Suppressor macrophage (primary cell): Measurements from ENCODE around the gene ACER3.
"Not testable (repeated sequence)": the region's sequence is repeated elsewhere in the genome, so short reads cannot be mapped to it uniquely, and the experiment has no call there.

Experiments used
- DNase-seq, 4 experiments: peaks; one replicate each; pipeline ENCODE4 v3.0.0-alpha.2; 2020 to 2022

The ACER3 gene

DNA sequence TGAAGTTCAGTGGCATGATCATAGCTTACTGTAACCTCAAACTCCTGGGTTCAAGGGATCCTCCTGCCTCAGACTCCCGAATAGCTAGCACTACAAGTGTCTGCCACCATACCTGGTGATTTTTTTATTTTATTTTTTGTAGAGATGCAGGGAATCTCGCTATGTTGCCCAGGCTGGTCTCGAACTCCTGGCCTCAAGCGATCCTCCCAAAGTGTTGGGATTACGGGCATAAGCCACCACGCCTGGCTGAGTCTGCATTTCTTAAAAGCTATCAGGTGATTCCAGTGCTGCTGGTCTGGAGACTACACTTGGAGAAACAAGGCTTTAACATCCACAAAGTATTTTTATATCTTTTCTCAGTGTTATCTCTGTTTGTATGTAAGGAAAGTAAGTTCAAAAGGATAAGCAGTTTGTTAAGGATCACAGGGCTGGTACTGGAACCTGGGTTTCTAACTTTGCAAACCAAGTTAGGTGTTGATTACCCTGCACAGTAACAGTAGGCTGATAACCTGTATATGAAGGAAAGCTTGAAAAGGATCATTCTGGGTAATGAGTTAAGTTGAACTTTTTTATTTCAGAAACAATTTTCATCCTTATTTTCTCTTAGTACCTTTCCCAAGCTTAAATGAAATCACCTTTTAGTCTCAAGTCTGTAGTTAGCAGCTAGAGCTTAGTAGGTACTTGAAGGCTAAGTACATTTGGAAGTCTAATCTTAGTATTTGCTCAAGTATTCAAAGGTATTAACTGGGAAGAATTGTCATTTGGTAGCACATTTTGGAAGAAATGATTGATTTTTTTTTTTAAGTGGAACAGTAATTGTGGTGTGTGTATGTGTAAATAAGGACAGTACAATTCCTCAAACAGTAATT is 12.5 kb downstream of the ACER3 start:
- no peak for DNase-seq

GRCh38 chr11:76878014-76878413 is 17.3 kb downstream of the ACER3 start:
- DNase-seq: no peak

- DNase-seq: no peak
Observed at GRCh38 chr11:76880314-76880713, 19.6 kb downstream of the ACER3 start.

GRCh38 chr11:76880956-76881355 is 20.2 kb downstream of the ACER3 start:
- no peak for DNase-seq

DNA sequence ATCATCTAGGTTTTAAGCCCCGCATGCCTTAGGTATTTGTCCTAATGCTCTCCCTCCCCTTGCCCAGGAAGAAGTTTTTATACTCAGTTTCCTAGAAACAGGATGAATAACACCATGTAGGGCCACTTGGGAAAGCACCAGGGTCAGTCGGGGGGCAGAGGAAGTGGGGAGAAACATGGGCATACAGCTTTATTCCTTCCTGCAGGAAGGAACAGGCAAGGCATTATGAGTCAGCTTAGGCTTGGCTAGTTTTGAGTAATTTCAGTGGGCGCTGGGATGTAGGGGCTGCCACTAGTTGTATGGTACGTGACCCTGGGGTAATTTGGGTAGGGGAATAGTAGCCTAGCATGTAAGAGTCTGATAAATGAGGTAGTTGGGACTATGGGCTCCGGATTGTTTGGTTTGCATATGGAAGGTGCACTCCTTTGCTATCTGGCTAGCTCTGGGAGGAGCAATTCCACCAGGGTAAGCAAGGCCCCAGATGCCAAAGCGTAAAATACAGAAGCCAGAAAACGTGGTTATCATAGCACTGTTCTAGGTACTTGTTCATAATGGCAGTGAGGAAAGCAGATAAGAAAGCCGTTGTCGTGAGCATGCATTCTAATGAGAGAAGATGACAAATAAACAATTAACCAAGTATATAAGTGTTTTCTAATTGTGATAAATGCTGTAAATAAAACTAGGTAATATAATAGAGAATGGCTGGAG is 24.8 kb downstream of the ACER3 start:
- DNase-seq: peak; percentile 53 to 75 (median 71)

- DNase-seq: no peak
Observed at GRCh38 chr11:76888989-76889388, 28.3 kb downstream of the ACER3 start.

GRCh38 chr11:76889411-76889975 is 28.8 kb downstream of the ACER3 start:
- peak in 2 of 4 experiments; percentile 32 to 40 for DNase-seq

DNA sequence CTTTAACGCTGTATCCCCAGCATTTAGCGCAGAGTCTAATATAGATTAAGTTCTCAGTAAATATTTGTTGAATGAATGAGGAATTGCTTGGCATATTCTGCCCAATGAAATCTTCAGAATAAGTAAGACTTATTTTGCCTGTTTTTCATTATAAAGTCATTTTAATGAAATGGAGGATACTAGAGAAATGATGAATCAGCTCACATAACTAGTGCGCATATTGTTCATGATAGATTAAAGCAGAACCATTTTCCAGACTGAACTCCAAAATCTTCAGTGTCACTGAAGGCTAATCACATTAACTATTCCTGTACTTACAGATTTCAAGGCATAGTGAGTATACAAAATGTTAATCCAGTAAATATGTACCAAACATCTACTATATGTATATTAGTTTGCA is 29.6 kb downstream of the ACER3 start:
- DNase-seq: no peak

DNA sequence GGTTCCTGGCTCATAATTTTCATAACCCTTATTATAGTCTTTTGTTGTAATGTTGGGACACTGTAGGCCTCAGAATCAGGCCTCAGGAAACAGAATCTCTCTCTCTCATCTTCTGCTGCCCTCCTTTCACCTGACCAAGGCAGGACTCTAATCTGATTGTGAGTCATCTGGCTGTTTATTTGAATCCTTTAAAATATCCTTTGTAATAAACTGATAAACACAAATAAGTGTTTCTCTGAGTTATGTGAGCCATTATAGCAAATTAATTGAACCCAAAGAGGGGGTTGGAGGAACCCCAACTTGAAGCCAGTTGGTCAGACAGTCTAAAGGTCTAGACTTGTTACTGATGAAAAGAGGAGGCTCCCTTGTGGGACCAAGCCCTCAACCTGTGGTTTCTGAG is 30.6 kb downstream of the ACER3 start:
- no peak for DNase-seq

- no peak for DNase-seq
Observed at GRCh38 chr11:76891793-76892192, 31.1 kb downstream of the ACER3 start.

- DNase-seq: no peak
Observed at GRCh38 chr11:76892306-76892705, 31.6 kb downstream of the ACER3 start.

DNA sequence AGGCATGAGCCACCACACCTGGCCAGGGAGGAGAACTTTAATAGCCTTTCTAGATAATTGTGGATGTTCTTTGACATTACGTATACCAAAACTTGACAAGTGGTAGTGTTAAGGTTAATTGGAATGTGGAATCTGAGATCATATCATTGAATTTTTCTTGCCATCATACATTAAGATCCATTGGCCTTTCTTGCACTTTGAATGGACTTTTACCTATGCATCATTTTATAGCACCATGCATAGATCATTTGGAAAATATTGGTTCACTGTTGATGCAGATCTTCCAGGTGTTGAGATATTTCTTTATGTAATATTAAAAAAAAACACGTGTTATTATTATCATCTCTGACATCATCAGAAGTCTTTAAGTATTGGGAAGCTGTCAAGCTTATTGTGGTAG is 36.5 kb downstream of the ACER3 start:
- DNase-seq: no peak

DNA sequence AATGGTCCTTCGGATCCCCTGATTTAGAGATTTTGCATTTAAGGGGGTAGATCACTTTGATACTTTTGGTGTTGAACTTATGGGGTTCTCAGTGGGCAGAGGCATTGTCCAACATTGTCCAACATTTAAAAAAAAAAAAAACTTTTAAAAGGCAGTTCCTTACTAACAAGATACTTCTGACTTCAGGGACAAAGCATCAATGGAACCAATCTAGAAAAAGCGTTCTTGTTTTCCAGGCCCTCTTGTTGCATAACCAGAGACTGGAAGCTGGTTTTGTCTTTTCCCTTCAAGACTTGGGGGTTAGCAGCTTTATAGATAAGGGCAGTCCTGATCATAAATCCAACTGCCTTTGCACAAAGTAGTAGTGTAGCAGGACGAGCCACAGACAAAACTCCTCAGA is 40.4 kb downstream of the ACER3 start:
- DNase-seq: no peak

DNA sequence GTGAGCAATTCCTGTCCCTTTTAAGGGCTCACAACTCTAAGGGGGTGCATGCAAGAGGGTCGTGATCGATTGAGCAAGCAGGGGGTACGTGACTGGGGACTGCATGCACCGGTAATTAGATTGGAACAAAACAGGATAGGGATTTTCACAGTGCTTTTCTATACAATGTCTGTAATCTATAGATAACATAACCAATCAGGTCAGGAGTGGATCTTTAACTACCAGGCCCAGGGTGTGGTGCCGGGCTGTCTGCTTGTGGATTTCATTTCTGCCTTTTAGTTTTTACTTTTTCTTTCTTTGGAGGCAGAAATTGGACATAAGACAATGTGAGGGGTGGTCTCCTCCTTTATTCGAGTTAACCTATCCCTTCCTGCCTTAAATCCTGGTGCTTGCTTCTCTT is 40.9 kb downstream of the ACER3 start:
- DNase-seq: not testable (repeated sequence)

GRCh38 chr11:76902121-76903014 is 41.6 kb downstream of the ACER3 start:
- DNase-seq: no peak

DNA sequence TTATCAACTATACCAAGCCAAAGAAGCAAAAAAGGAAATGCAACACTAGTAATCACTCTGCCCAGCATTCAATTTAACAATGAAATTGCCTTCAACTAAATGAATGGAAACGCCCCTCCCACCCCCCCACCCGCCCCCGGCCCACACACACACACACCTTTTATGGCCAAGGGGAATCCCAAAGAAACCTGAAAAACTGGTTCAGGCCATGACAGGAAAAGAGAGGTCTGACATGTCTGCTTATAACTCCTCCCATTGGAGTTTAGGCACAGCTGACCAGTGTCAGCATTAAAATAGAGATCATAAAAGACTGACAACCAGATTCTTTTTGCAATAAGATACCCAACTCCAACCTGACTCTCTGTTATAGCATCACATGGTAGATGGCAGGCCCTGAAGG is 42.6 kb downstream of the ACER3 start:
- DNase-seq: no peak

DNA sequence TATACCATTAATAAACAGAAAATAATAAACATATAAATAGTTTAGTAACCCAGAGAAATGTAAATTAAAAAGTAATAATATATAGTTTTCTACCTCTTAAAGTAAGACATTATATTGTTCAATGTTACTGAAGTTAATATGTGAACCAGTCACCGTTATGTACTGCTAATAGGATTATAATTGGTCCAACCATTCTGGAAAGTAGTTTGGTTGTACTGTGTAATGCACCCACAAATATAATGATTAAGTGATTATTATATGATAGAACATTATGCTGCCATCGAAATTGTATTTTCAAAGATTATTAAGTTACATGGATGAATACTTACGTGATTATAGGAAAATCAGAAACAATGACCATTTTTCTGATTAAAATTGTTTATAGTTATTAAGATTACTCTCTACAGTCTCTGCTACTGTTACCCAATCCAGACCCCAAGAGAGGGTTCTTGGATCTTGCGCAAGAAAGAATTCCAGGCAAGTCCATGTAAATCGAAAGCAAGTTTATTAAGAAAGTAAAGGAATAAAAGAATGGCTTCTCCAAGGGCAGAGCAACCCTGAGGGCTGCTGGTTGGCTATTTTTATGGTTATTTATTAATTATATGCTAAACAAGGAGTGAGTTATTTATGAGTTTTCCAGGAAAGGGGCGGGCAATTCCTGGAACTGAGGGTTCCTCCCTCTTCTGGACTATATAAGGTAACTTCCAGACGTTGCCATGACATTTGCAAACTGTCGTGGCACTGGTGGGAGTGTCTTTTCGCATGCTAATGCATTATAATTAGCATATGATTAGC is 50.1 kb downstream of the ACER3 start:
- no peak for DNase-seq

DNA sequence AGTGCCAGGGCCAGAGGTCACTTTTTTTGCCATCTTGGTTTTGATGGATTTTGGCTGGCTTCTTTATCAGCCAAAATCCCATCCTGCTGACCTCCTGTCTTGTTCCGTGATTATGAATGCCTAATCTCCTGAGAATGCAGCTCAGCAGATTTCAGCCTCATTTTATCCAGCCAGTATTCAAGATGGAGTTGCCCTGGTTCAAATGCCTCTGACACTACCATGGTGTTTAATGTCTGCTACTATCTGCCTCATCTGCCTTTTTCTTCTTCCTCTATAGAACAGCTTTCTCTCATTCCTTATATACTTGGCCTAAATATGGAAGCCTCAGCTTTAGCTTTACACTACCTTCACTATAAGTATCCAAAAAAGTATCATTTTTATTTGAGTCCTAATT is 50.7 kb downstream of the ACER3 start:
- no peak for DNase-seq

GRCh38 chr11:76916712-76917111 is 56.0 kb downstream of the ACER3 start:
- DNase-seq: no peak

- DNase-seq: peak; percentile 42 to 76 (median 57)
Observed at GRCh38 chr11:76918941-76919386, 58.2 kb downstream of the ACER3 start.

GRCh38 chr11:76919467-76919866 is 58.7 kb downstream of the ACER3 start:
- DNase-seq: no peak
